GM18873 (cell line): ENCODE results near the gene ADARB1.

ENCODE experiments used
- ATAC-seq: cut with Tn5 transposase; IDR thresholded peaks from one replicate; pipeline ENCODE4 v1.9.1; 2021; ENCODE audit warnings: mild to moderate bottlenecking, moderate library complexity, moderate number of reproducible peaks; ENCODE audit not compliant: unreplicated experiment, low FRiP score

Gene ADARB1

DNA sequence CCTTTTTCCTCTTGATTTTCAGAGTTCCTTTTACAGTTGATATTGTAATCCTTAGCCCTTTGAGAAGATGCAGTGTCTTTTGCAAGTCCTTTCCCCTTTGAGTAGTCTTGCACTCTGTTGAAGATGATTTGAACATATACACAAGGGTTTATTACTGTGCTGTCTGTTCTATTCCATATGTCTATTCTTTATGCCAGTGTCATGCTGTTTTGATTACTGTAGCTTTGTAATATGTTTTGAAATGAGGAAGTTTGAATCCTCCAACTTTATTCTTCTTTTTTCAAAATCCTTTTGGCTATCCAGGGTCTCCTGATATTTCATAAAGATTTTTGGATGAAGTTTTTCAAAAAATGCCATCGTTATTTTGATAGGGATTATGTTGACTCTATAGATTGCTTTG is 112.3 kb downstream of the ADARB1 start:
- no peak for ATAC-seq

DNA sequence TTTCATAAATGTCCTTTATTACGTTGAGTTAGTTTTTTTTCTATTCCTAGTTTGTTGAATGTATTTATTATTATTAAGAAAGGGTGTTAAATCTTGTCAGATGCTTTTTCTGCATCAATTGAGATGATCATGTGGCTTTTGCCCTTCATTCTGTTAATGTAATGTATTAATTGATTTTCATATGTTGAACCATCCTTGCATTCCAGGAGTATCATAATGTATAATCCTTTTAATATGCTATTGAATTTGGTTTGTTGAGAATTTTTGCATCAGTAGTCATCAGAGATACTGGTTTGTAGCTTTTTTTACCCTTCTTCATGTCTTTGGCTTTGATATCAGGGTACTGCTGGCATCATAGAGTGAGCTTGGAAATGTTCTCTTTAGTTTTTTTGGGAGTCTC is 113.3 kb downstream of the ADARB1 start:
- no peak for ATAC-seq

DNA sequence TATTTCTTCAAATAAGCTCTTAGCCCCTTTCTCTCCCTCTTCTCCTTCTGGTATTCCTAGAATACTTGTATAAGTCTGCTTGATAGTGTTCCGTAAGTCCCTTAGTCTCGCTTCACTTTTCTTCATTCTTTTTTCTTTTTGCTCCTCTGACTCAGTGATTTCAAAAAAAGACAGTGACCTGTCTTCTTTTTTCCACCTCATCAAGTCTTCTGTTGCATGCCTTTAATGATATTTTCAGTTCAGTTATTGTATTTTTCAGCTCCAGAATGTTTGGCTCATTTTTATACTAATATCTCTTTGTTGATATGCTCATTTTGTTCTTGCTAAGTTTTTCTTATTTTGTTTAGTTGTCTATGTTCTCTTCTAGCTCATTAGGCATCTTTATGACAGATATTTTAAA is 115.6 kb downstream of the ADARB1 start:
- ATAC-seq, result no peak

DNA sequence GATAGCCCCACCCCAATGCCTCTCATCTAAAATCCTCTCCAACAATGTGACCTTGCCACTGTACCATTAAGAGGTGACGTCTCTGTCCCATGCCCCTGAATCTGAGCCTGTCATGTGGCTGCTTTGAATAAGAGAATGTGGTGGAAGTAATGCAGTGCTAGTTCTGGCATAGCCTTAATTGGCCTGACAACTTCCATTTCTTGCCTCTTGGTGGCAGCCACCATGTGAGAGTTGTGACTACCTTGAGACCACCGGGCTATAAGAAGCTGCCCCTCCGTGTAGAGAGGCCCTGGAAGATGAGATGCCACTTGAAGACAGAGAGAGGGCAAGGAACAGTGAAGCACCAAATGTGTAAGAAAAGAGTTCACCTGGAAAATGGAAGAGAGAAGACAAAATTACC is 118.0 kb downstream of the ADARB1 start:
- no peak for ATAC-seq

DNA sequence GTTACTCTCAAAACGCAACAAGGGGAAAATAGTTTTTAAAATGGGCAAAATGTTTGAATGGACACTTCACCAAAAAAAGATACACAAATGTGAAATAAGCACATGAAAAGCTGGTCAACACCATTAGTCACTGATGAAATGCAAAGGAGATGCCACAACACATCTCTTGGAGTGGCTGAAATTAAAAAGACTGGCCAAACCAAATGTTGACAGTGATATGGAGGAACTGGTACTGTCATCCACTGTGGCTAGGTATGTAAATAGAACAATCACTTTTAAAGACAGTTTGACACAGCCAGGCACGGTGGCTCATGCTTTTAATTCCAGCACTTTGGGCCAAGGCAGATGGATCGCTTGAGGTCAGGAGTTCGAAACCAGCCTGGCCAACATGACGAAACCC is 122.2 kb downstream of the ADARB1 start:
- ATAC-seq, result no peak

DNA sequence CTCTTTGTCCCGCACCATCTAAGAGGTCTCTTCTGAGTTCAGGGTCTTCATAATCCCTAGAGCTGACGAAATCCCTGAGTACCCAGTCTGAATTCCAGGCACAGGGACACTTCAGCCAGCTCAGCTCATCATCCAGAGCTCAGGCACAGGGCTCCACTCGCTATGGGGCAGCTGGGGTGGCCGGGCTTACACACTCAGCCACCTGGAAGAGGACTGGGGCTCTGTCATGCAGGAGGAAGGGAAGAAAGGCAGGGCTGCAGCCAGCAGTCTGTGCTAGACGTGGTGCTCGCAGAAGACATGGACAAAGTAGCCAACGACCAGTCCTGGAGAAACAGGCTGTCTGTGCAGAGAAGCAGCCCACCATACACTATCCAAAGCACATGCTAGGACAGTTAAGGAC is 124.8 kb downstream of the ADARB1 start:
- ATAC-seq, result no peak

DNA sequence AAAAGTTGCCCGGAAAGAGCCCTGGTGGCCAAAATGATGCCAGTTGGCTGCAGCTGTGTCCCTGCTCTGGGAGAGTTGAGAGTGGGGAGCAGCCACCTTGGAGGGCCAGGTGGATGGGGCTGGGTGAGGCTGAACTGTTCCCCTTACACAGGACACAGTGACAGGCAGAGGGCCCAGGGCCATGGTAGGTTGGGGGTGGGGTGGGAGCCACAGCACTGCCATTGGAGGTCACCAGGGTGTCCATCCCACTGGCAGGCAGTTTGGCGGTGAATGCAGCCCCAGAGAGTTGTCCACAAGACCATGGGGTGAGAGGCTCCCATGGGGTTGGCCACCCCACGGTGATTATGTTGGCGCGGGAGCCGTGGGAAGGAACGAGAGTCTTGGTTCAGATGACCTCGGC is 125.7 kb downstream of the ADARB1 start:
- no peak for ATAC-seq

DNA sequence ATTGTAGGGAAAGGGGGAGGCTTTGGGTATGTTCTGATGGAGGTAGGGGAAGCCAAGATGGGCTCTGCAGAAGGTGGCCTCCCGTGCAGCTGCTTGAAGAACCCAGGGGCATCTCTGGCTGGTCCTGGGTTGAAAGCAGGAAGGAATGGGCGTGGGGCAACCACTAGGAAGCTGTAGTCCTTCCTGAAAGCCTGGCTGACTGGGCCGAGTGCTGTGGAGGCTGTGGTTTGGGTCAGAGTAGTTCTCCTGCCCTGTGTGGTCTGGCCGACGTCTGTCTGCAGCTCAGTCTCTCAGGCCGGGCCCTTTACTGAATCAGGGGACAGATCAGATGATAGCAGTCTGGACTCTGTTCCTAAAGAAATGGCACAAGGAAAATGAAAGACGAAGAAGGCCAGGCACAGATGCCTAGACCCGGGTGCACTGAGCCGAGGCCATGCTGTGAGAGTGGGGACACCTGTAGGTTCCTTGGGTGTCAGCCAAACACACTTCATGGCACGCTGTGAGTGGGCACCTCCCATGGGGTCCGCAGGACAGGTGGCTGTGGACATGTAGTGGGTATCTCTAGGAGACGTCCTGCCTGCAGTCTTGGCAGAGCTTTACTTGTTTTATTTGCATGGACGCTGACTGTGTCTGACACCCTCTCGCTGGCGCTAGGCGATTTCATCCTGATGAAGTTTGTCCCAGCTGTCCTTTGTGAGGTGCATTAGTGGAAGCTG is 126.4 kb downstream of the ADARB1 start:
- no peak for ATAC-seq

DNA sequence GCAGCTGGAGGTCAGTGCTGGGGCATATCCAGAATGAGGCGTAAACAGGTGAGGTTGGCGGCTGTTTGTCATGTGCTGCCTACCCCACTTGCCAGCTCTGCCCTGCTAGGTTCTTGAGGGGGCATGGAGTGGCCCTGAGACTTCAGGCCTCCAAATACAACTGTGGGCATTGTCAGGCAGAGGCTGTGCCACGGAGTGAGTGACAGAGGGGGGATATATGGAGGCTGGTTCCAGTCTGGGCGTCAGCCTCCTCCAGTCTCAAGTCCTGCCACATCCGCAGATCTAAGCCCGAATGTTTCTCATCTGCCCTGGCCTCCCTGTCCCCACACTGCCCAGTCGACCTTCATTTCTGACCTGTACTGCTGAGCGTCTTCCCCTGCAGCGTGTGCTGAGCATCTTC is 128.0 kb downstream of the ADARB1 start:
- ATAC-seq, result no peak

DNA sequence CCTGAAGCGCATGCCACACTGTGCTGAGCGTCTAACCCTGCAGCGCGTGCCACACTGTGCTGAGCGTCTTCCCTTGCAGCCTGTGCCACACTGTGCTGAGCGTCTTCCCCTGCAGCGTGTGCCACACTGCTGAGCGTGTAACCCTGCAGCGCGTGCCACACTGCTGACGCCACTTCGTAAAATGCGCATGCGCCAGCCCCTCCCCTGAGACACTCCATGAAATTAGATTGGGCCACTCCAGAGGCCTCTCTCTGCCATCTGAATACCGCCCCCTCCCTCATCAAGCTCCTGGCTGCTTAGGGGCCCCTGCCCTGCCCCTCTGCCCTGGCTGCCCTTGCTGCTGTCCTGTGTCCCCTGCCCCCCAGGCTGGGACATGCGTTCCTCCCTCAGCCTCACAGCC is 128.5 kb downstream of the ADARB1 start:
- ATAC-seq, result no peak

DNA sequence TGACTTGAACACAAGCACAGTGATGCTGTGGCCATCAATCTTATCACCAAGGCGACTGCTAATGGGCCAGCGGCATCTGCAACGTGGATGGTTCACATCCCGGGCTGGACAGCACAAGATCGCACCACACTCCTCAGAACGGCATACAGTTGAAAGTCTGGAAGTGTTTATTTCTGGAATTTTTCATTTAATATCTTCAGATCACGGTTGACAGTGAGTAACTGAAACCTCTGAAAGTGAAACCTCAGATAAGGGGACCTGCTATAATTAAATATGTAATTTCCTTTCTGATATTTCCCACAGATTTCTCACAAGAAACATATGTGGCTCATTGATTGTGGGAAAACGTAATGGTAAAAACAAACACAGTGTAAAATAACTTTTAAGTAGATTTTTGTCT is 129.6 kb downstream of the ADARB1 start:
- no peak for ATAC-seq

DNA sequence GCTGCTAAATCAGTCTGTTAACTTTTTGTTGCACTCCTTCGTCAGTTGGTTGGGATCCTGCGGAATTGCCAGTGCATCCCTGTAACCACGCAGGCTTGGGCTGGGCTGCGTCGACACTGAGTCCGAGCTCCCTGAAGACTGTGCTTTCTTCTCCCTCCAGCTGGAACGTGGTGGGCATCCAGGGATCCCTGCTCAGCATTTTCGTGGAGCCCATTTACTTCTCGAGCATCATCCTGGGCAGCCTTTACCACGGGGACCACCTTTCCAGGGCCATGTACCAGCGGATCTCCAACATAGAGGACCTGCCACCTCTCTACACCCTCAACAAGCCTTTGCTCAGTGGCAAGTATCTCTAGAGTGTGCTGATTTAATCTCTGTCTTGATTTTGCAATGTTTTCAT is 130.0 kb downstream of the ADARB1 start:
- no peak for ATAC-seq

DNA sequence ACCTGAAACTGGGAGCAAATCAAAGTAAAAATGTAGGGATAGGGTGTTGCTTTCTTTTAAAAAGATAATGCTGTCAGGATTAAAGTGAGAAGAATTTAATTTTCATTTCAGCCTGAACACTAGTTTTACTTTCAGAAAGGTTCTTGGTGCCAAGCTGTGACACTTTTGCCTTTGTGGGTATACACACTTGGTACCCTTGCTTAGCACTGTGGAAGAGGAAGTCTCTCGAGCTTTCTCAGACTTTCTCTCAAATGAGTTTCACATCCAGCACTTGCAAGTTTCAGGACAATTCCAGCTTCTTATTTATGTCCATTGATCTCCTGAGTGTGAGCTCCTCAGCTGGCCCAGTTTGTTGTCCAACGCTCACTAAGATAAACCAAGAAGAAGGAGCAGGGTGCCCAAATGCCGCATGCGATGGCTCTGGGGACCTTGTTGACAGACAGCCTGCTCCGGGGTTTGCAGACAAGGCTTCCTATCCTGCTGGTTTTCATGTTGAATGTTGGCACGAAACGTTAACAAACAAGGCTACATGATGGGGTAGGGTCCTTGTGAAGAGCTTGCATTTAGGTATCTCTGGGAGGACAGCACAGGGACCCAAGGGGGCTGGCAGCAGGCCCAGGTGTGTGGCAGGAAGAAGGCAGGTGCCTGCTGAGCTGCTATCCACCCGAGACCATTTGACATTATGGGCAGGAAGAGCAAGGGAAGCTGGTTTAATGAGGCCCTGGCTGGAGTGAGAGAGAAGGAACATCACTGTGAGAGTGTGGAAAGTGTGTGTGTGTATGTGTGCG is 133.7 kb downstream of the ADARB1 start:
- ATAC-seq, result no peak

DNA sequence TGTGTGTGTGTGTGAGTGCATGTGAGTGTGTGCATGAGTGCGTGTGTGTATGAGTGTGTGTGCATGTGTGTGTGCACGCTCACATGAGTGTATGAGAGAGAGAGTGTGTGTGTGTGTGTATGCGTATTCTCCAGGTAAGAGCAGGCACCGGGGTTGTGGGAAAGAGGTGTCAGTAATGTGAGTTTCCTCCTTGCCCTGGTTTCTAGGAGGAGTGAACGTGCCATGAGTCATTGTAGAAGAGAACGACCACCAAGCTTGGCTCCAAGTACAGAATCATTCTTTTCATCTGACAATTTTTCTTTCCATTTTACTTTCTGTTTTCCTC is 134.2 kb downstream of the ADARB1 start:
- no peak for ATAC-seq

DNA sequence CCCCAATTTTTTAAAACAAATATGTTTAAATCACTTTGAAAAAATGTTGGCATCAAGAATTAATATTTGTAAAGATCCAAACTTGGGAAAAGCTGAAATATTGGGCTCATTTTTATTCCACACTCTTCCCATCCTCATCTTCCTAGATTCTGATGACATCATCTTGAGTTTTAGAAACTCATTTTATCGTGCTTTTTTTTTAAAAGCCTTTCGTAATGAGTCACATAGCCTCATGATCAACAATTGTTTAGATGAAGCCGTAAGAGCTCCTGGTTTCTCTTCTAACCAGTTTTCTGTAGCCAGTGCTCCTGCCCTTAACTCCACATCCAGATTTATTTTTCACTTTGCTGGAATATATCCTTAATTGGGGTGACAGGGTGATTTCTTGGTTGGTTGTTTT is 134.7 kb downstream of the ADARB1 start:
- no peak for ATAC-seq

DNA sequence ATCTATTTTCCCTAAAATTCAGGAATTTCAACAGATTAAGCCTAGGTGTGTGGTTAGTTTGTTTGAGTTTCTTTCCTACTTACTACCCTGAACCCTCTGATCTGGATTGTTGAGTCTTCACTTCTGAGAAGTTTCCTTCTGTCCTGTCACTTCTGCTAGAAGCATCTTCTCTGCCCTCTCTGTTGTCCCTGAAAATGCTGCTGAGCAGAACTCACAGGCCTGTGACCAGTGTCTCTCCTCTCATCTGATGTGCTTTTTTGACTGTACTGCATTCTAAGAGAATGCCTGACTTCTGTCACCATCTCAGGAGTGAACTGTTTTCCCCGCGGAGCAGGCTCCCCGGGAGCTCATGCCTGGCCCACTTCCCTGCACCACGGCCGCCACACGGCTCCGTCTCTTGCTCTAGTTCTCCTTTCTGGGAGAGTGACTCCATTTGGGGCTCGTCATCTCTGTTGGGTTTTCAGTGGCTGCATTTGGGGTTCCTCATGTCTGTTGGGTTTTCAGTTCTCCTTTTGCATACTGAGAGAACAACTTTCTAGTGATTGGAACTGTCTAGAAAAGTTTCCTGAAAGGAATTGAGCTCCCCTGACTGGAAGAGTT is 135.4 kb downstream of the ADARB1 start:
- no peak for ATAC-seq

DNA sequence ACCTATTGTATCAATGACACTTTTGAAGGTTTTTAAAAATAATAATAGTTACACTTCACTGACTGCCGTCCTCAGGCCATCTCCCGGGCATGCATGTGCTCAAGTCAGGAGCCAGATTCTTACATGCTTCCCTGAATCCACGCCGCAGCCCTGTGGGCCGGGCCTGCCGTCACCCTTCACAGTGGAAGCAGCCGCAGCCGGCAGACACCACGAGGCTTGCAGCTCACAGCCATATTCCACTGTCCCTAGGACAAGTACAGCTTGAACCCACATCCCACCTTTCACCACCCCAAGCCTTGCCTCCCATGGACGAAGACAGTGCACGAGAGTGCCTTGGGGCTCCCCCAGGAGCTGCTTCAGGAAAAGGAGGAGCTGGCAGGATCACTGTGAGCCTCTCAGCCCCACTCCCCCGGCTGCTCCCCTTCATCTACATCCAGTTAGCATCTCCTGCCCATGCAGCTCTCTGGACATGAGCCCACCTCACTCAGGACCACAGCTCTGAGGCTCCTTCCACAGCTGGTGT is 136.1 kb downstream of the ADARB1 start:
- no peak for ATAC-seq

DNA sequence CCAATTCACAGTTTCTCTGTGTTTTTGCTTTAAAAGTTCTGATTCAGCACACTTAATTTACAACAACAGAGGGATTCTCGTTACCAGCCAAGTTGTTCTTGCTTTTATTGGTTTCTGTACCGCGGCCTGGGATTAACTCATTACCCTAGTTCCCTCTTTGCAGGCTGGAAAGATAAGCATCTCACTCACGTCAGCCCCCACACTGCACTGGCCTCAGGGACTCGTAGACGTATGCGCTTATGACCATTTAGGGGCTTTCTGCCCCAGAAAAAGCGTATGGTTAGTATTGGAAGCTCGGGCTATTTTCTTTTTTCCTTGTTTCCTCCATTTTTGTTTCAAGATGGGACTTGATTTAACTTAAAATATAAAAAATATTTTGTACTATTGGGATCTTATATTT is 137.3 kb downstream of the ADARB1 start:
- ATAC-seq, result no peak

DNA sequence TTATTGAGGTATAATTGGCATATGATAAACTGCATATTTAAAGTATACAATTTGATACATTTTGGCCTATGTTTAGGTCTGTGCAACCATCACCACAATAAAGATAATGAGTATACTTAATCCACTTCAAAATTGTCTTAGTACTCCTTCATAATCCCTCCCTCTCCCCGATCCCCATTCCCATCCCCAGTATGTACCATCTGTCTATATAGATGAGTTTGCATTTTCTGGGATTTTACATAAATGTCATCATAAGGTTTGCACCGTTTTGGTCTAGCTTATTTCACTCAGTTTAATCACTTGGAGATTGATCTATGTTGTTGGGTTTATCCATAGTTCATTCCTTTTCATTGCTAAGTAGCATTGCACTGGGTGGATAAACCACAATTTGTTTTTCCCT is 139.0 kb downstream of the ADARB1 start:
- no peak for ATAC-seq

DNA sequence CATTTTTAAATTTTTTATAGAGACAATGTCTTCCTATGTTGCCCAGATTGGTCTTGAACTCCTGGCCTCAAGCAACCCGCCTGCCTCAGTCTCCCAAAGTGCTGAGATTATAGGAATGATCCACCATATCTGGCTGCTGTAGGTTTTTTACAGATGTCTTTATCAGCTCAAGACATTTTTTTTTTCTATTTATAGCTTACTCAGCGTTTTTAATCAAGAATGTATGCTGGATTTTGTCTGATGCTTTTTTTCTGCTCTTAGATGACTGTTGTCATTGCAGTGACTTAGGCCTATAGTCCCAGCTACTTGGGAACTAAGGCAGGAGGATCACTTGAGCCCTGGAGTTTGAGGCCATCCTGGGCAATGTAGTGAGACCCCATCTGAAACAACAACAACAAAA is 140.8 kb downstream of the ADARB1 start:
- no peak for ATAC-seq

DNA sequence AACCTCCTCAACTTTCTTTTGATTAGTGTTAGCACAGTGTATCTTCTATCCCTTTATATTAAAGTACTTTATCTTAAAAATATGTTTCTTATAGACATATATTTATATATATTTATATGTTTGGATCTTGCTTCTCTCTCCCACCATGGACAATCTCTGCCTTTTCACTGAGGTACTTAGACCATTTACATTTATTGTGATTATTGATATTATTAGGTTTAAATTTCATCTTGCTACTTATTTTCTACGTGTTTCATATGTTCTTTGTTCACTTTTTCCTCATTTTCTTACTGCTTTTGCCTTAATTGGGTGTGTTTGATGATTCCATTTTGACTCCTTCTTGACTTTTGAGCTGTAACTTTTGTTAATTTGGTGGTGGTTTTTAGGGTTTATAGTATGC is 142.6 kb downstream of the ADARB1 start:
- ATAC-seq, result no peak

DNA sequence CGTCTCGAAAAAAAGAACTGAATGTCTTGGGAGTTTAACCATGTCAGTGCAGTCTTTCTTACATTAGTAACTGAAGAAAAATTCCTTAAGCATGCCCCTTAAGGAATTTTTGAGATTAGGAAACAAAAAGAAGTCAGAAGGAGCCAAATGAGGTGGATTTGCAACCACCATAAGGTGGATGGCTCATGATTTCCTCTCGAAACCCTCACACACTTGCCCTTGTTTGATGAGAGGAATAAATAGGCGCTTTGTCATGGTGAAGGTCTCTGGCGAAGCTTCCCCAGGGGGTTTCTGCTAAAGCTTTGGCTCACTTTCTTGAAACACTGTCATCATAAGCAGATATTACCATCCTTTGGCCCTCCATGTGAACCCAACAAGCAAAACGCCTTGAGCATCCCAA is 145.1 kb downstream of the ADARB1 start:
- ATAC-seq, result no peak
